A673 (cell line): ENCODE measurements around the gene SLC39A3. TPM values are rescaled to one million over a fixed set of nuclear protein-coding genes. Genes with fewer than 3 reads are reported as not detected.

ENCODE experiments used
- BruUV-seq: library from RNA; stranded (reverse); fragments of 400-500 nt; replicated peaks from 2 replicates; lab custom pipeline; 2021; lab: Mats Ljungman, UMichigan
- CTCF ChIA-PET: fragments of 300-600 bp; sonication (Branson Sonifier 250); formaldehyde crosslinking; loops from one replicate; lab custom pipeline; 2022; ENCODE audit warnings: antibody characterized with exemption; lab: Charles Lee
- POLR2A ChIA-PET: fragments of 300-600 bp; sonication (Branson Sonifier 250); formaldehyde crosslinking; loops from one replicate; lab custom pipeline; 2022; ENCODE audit warnings: antibody characterized with exemption; ENCODE audit not compliant: low non-redundant PET; lab: Charles Lee
- DNase-seq: peaks from one replicate; pipeline ENCODE4 v3.0.0-alpha.2; 2015; ENCODE audit warnings: low spot score
- H3K27ac ChIP-seq: fragments of 200-600 bp; sonication (generic); 2 replicates; pipeline ENCODE4 v1.5.1; 2016; ENCODE audit warnings: mixed run types, low read depth, mild to moderate bottlenecking, mixed read lengths, antibody characterized with exemption, low read length; ENCODE audit not compliant: poor library complexity, severe bottlenecking
- H3K27me3 ChIP-seq: fragments of 200-600 bp; sonication (generic); replicated peaks from 2 replicates; pipeline ENCODE4 v1.6.1; 2017; ENCODE audit warnings: mixed run types, low read depth, mild to moderate bottlenecking, mixed read lengths, antibody characterized with exemption, low read length; ENCODE audit not compliant: insufficient read depth, poor library complexity
- H3K36me3 ChIP-seq: fragments of 200-600 bp; sonication (generic); 2 replicates; pipeline ENCODE4 v1.6.1; 2016; ENCODE audit warnings: mixed run types, mild to moderate bottlenecking, mixed read lengths, antibody characterized with exemption, low read length; ENCODE audit not compliant: insufficient read depth, poor library complexity, severe bottlenecking
- H3K4me1 ChIP-seq: fragments of 200-600 bp; sonication (generic); 2 replicates; pipeline ENCODE4 v1.6.1; 2017; ENCODE audit warnings: mixed run types, mild to moderate bottlenecking, mixed read lengths, antibody characterized with exemption, low read length; ENCODE audit not compliant: insufficient read depth, poor library complexity, severe bottlenecking
- H3K4me3 ChIP-seq: fragments of 200-600 bp; sonication (generic); 2 replicates; pipeline ENCODE4 v1.5.1; 2016; ENCODE audit warnings: low read depth, mixed run types, mild to moderate bottlenecking, mixed read lengths, low read length; ENCODE audit not compliant: poor library complexity, severe bottlenecking
- H3K9me3 ChIP-seq: fragments of 200-600 bp; sonication (generic); 2 replicates; pipeline ENCODE4 v1.6.1; 2016; ENCODE audit warnings: mixed run types, low read depth, mild to moderate bottlenecking, mixed read lengths, antibody characterized with exemption, low read length; ENCODE audit not compliant: poor library complexity, severe bottlenecking
- CTCF ChIP-seq: fragments of 300-800, 200-600 bp; sonication (generic); conservative IDR thresholded peaks from 2 replicates; pipeline ENCODE4 v1.5.1; 2017; ENCODE audit warnings: low read depth, mild to moderate bottlenecking, antibody characterized with exemption, low read length, moderate library complexity, mixed read lengths
- EZH2 ChIP-seq: fragments of 200-600 bp; sonication (generic); IDR thresholded peaks from 2 replicates; pipeline ENCODE4 v1.6.1; 2017; ENCODE audit warnings: borderline replicate concordance, low read depth, mild to moderate bottlenecking, mixed read lengths, antibody characterized with exemption, low read length; ENCODE audit not compliant: poor library complexity, severe bottlenecking
- intact Hi-C: fragments of 100-400 bp; cut with micrococcal nuclease; formaldehyde crosslinking; loops from one replicate; pipeline ENCODE4 v1.10.0; 2022; ENCODE audit not compliant: unreplicated experiment
- total RNA-seq: library from RNA; stranded (reverse); gene quantifications from 2 replicates; pipeline ENCODE4 v1.2.3, GENCODE V29; 2021

Gene SLC39A3
- total RNA-seq, 1 experiment from 2014 or later = 44.8 TPM

GRCh38 chr19:2700660-2701360, 39.0 kb downstream of the SLC39A3 start:
- Histone ChIP-seq H3K36me3 (no peaks in the 10 kb centered on the region), H3K9me3 (no peaks in the 10 kb centered on the region), H3K4me3 (no peak overlapping the region), H3K27me3 (peaks cover 25% of the 10 kb centered on the region), H3K27ac (no peak overlapping the region), H3K4me1 (no peaks in the 10 kb centered on the region)
- ChIA-PET CTCF (no interaction called here), POLR2A (no interaction called here)
- BruUV-seq = no TSS peak
- no peak for DNase-seq
- intact Hi-C loops = no loop called here
- no peak for TF ChIP-seq CTCF
- TF ChIP-seq EZH2 = peak; percentile 38

GRCh38 chr19:2699413-2700140, 40.2 kb downstream of the SLC39A3 start:
- intact Hi-C loops = no loop called here
- H3K27me3 ChIP-seq = peaks cover 25% of the 10 kb centered on the region
- no peak overlapping the region for H3K4me3 ChIP-seq
- no peak for DNase-seq
- POLR2A ChIA-PET = no interaction called here
- CTCF ChIA-PET = no interaction called here
- TF ChIP-seq CTCF = no peak
- TF ChIP-seq EZH2 = no peak
- H3K4me1 ChIP-seq = no peaks in the 10 kb centered on the region
- H3K9me3 ChIP-seq = no peaks in the 10 kb centered on the region
- H3K36me3 ChIP-seq = no peaks in the 10 kb centered on the region
- no peak overlapping the region for H3K27ac ChIP-seq
- BruUV-seq = no TSS peak

- DNase-seq = no peak
- Histone ChIP-seq H3K4me3 (no peak overlapping the region), H3K4me1 (no peaks in the 10 kb centered on the region), H3K27ac (no peak overlapping the region), H3K9me3 (no peaks in the 10 kb centered on the region), H3K27me3 (no peaks in the 10 kb centered on the region), H3K36me3 (no peaks in the 10 kb centered on the region)
- ChIA-PET CTCF (no interaction called here), POLR2A (no interaction called here)
- intact Hi-C loops = no loop called here
- no TSS peak for BruUV-seq
- TF ChIP-seq CTCF (no peak), EZH2 (no peak)
These were observed 45.6 kb downstream of the SLC39A3 start for GRCh38 chr19:2694196-2694595.
